GM21367 (cell line): Measurements from ENCODE around the gene NGB.

ENCODE experiments used
- ATAC-seq: cut with Tn5 transposase; IDR thresholded peaks from one replicate; pipeline ENCODE4 v1.9.1; 2021; ENCODE audit not compliant: unreplicated experiment

NGB gene

DNA sequence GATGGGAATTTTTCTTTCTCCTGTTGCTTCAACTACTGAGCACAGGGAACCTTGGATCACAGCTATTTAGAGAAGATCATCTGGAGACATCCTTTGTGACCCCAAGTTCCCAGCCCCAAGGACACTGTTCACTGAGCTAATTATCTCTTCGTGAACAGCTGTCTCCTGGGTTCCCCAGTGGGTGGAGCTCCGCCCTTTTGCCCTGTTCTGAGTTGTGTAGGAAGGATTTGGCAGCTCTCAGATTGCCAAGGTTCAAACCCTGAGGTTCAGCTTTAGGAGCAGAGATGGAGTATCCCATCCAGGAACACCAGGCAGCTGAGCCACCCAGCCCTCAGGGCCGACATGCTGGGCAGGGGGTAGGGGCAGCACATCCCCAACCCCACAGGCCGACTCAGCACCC is 32.0 kb downstream of the NGB start:
- no peak for ATAC-seq

DNA sequence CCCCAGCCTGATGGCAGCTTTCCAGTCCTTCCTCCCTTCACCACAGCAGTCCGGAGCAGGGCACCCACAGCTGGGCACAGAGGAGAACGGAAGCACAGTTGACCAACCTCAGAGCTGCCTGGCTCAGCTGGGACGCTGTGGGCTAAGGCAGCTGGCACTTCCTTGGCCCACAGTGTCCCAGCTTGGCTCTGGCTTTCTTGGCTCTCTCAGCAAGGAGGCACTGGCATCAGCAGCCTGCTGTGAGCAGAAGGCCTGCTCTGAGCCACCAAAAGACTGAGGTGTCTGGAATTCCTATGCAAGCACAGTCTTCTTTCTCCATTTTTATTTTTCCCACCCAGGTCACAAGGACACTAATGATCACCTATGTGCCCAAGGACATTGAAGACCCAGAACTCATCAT is 32.6 kb downstream of the NGB start:
- ATAC-seq = no peak

DNA sequence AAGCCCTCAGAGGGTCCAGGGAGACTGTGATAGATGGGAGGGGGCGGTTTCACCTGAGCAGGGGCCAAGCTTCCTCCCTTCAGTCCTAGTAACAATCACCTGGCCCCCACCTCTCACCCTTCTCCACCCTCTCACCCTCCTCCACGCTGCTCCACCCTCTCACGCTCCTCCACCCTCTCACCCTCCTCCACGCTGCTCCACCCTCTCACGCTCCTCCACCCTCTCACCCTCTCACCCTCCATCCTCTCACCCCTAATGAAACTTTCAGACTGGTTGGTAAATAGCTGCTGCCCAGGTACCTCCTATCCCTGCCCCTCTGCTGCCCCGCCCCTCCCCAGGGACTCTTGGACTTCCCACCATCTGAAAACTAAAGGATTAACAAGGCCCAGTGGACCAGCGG is 34.2 kb downstream of the NGB start:
- ATAC-seq = no peak

DNA sequence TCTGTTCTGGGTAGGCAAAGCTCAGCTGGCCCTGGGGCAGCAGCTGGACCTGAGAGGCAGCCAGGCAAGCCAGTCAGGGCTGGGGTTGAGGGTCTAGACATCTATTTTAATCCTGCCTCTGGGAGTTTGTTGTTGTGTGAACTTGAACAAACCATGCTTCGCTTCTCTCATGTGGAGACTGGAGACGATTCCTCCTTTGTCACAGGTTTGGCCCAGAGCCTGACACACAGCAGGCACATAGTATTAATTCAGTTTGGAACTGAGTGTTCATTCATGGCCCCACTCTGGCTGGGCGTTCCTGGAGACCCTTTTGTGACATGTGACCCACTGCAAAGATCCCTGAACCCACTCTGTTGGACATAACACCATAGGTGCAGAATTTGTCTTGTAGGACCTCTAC is 39.3 kb downstream of the NGB start:
- no peak for ATAC-seq

DNA sequence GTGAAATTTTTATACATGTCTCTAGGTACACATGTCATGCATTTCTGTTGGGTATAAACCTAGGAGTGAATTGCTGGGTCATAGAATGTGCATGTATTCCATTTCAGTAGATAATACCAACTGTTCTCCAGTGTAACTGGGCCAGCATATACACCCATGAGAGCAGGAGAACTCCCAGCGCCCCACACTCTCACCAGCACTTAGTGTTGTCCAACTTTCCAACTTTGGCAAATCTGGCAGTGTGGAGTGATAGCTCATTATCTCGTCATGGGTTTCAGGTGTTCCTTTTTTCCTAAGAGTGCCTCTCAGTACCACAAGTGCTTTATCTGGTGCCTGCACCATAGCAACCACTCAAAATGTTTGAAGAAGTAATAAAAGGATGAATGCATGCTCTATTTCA is 40.1 kb downstream of the NGB start:
- no peak for ATAC-seq

DNA sequence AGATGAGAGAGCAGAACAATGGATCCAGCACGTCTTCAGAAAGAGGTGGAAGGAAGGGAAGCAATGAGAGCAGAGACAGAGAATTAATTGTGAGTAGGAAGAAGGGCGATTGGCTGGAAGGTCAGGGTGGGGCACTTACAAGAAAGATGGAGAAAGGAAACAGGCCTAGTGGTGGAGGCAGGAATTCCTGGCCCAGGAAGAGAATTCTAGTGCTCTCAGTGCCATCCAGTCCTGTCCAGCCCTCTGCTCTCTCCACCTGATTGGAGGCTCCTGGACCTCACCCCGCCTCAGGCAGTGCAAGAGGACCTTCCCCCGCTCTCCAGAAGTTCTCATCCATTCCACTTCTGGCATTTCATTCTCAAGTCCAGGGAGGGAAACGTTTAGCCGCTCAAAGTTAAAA is 43.0 kb downstream of the NGB start:
- no peak for ATAC-seq

DNA sequence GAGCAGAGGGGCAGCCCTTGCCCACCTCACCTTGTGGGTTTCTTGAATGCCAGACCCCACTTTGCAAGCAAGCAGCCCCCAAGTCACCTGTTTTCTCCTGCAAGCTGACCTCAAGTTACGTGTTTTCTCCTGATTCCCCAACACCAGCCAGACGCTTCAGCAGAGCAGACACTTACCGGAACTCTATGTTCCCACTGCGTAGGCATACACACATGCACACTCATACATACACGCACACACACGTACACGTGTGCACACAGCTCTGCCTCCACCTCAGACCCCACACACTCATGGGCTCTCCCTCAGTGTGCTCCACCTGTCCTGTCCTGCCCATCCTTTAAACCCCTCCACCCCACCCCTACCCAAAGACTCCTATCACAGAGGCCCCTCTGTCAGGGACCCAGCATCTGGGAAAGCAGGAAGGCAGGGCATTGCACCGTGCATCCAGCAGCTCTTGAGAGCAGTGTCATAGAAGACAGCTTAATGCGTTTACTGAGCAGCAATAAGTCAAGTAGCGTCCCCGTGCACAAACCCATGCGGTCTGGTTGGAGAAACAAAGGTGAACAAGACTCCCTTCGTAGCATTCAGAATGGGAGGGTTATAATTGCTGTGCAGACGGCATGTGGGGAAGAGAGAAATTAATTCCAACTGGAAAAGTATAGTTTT is 45.0 kb downstream of the NGB start:
- ATAC-seq = no peak

DNA sequence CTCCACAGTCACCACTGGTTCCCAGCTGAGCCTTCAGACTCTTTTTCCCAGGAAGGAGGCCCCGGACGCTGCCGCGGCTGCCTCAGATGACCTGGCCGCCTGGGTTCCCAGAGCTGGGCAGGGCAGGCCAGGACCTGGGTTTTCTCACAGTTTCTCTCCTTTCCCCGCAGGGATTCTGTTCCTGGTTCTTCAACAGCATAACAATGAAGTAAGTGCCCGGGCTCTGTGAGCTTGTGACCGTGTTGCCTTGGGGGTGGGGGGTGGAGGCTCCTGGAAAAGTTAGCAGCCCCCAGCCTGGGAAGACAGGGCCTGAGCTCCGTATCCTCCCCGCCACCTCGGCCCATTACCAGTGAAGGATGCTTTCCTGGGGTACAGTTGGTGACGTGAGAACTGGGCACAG is 45.8 kb downstream of the NGB start:
- ATAC-seq = no peak

DNA sequence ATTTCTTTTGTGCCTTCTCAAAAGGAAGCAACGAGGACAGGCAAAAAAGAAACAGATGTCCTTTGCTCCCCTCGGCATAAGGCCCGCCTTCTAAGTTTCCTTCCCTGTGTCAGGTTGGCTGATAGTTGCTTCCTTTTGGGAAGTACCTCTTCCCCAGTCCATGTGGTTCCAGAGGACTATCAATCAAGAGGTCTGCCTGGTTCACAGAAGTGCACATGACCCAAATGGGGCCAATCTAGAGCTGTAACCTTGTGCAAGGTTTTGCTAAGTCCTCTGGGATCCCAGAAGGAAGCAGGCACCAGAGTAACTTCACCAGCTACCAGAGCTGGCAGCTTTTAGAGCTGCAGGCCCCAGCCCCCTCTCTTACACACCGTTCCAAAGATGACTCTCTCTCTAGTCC is 46.8 kb downstream of the NGB start:
- no peak for ATAC-seq

DNA sequence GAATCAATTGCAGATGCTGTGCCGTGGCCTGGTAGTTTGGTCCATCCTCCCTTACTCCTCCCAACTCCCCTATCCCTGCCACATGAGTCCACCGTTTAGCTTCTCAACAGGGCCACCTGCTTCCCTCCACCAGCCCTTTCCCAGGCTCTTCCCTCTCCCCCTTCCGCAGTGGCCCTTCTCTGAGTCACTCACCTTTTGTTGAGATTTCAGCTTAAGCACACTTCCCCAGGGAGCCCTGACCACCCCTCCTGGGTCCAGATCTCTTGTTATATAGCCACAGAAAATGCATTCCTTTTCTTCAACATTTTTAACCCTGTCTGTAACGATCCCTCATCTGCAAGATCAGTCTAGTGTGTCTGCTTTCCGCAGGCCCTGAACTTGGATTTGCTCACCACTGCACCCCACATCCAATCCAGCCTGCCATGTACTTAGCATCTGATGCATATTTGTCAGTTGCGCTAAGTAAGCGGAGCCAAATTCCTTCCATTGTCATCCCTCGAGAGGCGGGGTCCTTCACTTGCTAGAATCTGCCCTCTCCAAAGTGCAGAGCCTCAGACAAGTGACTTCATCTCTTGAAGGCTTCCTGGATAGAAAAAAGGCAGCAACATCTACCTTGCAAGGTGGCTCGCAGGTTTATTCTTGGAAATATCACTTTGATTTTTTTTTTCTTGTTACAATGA is 48.3 kb downstream of the NGB start:
- no peak for ATAC-seq

DNA sequence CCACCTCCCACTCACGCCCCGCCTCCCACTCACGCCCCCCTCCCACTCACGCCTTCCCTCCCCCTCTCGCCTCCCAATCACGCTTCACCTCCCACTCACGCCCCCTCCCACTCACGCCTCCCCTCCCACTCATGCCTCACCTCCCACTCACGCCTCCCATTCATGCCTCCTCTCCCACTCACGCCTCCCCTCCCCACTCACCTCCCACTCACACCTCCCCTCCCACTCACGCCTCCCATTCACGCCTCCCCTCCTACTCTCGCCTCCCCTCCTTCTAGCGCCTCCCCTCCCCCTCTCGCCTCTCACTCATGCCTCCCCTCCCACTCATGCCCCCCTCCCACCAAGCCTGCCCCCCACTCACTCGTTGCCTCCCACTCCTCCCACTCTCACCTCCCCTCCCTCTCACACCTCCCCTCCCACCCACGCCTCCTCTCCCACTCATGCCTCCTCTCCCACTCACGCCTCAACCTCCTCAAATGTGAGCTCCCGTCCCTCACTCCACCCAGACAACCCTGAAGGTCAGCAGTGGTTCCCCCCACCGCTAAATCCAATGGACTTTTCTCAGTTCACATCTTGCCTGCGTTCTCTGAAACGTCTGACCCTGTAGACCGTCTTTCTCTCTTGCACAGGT is 49.6 kb downstream of the NGB start:
- no peak for ATAC-seq

DNA sequence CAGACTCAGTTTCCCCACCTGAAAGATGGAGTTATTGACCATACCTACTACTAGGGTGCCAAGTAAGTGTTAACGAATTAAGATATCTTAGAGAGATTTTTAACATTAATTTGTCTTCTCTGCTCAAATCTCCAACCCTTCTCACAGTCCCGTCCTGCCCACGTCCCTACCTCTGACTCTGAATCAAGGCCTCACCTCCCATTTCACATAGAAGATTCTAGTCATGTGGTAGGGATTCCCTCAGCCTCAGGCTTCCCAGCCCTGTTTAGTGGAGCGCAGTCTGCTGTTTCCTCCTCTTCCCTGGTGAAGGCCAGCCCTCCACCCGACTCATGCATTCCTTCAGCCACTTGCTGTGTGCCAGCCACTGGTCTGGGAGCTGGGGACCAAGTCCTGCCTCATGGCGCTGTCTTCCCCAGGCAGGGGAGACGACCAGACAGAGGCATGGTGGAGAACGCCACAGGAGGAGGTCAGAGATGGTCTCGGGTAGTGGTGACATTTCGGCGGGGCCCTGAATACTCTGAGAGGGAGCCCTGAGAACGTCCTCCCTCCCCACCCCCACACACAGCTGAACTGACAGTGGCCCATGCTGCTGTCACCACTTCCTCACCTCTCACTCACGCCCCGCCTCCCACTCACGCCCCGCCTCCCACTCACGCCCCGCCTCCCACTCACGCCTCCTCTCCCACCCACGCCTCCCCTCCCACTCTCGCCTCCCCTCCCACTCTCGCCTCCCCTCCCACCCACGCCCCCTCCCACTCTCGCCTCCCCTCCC is 50.6 kb downstream of the NGB start:
- no peak for ATAC-seq

DNA sequence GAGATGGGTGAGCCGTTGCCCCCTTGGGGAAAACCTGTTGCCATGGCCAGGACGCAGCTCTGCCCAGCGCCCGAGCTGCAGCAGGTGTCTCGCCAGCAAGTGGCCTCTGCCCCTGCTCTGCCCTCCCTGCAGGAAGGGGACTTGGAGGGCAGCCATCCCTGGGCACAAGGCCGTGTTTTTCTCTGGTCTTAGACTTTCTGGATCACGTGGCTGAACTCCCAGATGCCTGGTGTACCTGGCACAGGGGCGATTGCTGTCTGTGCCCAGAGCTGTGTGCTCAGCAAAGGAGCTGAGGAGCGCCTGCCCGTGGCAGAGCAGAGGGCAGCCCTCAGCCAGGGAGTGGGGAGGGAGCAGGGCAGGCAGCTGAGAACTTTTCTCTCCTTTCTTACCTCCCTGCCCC is 51.4 kb downstream of the NGB start:
- no peak for ATAC-seq

DNA sequence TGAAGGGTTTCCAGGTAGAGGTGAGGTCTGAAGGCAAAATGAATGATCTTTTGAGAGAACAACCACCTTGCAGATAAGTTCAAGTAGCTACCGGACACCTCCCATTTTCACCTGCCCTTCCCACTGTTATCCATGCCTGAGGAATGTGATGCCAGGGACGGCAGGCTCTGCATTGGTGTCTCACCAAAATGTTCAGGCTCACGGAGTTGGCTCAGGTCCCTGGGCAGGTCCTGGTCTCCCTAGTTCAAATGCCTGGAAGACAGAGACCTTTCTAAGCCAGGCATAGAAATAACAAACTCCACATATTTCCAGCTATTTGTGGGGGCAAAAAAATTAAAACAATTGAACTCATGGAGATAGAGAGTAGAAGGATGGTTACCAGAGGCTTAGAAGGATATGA is 53.5 kb downstream of the NGB start:
- no peak for ATAC-seq
